ENCODE results near the gene CDC7.

The CDC7 gene

GRCh38 chr1:91568261-91568660 is 67.6 kb downstream of the CDC7 start:
- no peak for DNase-seq (ENCODE audit: low read depth, low spot score)
- no peak for TF ChIP-seq CTCF (IDR thresholded peaks at IDR 0.05; ENCODE audit: low read depth, low read length)
- in situ Hi-C loops (cut with HindIII; ENCODE audit: low sequenced_read_pairs): no loop called here
- no peak overlapping the region for H3K4me3 ChIP-seq (ENCODE audit: low read depth, low read length)

DNA sequence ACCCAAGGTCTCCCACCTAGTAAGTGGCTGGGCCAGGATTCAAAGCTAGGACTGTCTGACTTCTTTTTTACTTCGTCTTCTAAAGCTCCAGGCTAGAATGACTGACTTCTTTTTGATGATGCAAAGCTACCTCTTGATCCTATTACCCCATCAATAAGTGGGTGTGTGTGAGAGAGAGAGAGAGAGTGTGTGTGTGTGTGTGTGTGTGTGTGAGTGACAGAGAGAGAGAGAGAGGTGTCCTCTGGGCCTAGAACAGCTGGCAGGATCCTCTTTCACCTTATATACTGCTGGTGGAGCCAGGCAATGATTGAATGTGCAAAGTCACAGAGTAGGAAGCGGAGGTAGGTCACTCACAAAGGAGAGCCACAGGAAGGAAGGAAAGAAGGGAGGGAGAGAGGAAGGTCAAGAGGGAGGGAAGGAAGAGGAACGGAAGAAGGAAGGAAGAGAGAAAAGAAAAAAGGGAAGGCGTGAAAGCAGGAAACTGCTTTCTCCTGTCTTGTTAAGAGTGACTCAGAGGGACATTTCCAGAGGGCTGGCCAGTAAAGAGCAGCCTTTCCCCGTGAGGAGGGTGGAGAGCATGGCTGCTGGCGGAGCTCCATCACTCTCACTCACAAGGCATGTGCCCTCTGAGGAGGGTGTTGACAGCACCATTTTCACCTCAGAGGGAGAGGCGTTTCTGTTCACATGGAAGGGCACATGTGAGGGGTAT is 68.9 kb downstream of the CDC7 start:
- no peak overlapping the region for H3K4me3 ChIP-seq (ENCODE audit: low read depth, low read length)
- DNase-seq (ENCODE audit: low read depth, low spot score): peak; percentile 83
- in situ Hi-C loops (cut with HindIII; ENCODE audit: low sequenced_read_pairs): no loop called here
- TF ChIP-seq CTCF (IDR thresholded peaks at IDR 0.05; ENCODE audit: low read depth, low read length): no peak

DNA sequence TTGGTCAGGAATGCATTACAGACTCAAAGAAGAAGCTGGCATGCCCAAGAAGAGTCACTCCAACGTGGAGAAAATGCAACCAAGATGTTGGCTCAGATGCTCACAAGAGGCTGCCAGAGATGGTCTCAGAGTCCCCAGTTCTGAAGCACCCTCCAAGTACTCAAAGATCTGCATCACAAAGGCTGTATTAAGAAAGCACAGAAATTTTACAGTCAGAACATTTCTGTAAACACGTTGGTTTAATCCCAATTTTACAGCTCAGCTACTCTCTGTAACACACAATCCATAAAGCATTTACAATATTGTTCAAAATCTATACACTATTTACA is 69.4 kb downstream of the CDC7 start:
- in situ Hi-C loops (cut with HindIII; ENCODE audit: low sequenced_read_pairs): no loop called here
- H3K4me3 ChIP-seq (ENCODE audit: low read depth, low read length): no peak overlapping the region
- DNase-seq (ENCODE audit: low read depth, low spot score): no peak
- TF ChIP-seq CTCF (IDR thresholded peaks at IDR 0.05; ENCODE audit: low read depth, low read length): no peak

GRCh38 chr1:91572044-91572443 is 71.4 kb downstream of the CDC7 start:
- in situ Hi-C loops (cut with HindIII; ENCODE audit: low sequenced_read_pairs): no loop called here
- DNase-seq (ENCODE audit: low read depth, low spot score): no peak
- no peak for TF ChIP-seq CTCF (IDR thresholded peaks at IDR 0.05; ENCODE audit: low read depth, low read length)
- no peak overlapping the region for H3K4me3 ChIP-seq (ENCODE audit: low read depth, low read length)

Measured in astrocyte of the spinal cord (primary cell).